ENCODE measurements around the gene MYBPH.
A peak's percentile ranks its signal among the peaks of the same experiment; 100 is the strongest.

MYBPH gene

GRCh38 chr1:203175237-203175826 is at the start of gene MYBPH:
Gene MYBPH (minus strand): TSS chr1:203175826. CDS start chr1:203175755, 71 bp downstream.
- no peak for DNase-seq

- no peak for DNase-seq
Measured at GRCh38 chr1:203225071-203225470, 49.4 kb upstream of the MYBPH start.

DNA sequence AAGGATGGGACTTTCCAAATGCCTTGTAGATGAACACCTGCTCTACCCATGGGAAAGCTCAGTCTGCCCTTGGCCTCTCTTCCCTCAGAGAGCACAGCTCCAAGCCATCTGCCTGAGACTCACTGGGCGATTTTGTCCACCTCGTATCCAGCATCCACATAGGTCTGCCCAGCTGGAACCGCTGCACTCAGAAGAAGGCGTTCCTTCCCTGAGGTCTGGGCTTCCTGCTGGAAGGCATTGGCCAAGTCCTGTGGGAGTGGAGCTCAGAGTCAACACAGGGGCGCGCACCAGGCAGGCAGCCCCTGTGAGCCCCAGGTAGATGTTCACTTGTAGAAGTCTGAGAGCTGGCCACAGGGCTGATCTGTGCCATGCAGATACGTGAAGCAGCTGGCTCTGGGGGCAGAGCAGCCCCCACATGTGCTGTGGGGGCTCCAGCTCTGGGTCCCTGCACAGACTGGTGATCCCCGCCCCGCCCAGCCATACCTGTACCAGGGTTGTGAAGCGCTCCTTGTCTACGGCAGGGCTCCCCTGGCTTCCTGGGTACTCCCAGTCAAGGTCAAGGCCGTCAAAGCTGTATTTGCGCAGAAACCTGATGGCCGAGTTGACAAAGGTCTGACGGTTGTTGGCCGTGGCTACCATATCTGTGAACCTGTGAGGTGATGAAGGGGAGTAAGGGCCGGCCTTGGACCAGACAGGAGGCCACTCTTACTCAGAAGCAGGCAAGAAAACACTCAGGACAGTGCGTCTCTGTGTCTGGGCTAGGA is 47.6 kb upstream of the MYBPH start:
- no peak for DNase-seq

DNA sequence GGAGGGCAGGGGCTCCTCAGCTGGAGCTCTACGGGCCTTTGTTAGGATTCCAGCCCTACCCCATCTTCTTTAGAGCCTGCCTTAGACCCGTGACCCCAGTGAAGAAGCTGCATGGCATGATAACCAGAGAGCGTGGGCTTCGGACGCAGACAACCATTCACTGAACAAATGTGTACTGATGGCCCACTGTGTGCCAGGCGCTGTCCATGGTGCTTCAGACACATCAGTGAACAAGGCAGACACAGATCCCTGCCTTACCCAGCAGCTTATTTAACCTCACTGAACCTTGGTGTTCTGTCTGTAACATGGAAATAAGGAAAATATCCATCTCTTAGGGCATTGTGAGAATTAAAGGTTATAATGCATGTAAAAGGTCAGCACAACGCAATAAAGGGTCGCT is 44.3 kb upstream of the MYBPH start:
- no peak for DNase-seq

- DNase-seq: no peak
Measured at GRCh38 chr1:203219171-203219570, 43.5 kb upstream of the MYBPH start.

- no peak for DNase-seq
Measured at GRCh38 chr1:203217668-203218067, 42.0 kb upstream of the MYBPH start.

- DNase-seq: no peak
Measured at GRCh38 chr1:203217139-203217655, 41.6 kb upstream of the MYBPH start.

- peak; percentile 75 to 80 for DNase-seq
Measured at GRCh38 chr1:203216274-203217138, 40.9 kb upstream of the MYBPH start.

DNA sequence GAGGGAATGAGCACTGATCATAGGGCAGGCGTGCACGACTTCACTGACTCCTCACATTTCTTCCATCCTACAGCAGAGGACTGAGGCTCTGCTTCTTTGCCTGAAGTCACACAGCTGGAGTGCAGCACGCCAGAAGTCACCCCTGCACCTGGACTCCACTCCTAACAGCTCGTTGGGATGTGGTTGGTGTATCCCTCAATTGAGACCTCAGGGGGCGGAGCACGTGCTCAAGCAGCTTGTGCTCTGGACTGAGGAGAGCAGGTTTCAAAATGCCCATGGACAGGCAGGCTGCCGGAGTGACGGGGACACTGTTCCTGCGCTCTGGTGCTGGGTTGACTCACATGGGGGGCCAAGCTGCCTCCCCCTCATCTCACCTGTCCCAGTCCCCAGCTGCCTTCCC is 39.9 kb upstream of the MYBPH start:
- DNase-seq: peak; percentile 38 to 61

DNA sequence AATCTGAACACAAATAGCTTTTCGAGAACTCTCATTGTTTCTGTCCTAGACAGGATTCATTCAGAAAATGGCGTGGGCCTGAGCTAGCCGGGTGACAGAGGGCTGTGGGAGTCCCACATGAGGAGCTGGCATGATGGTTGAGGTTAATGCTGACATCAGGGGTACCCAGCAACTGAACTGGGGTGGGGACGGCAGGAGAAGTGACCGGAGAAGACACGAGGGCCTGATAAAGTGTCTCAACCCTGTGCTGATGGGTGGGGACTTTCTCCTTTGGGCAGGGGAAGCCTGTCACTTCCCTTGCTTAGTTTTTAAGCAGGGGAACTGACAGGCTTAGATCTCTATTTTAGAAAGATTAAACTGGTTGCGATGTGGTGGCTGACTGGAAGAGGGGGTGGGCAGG is 39.2 kb upstream of the MYBPH start:
- DNase-seq: no peak

DNA sequence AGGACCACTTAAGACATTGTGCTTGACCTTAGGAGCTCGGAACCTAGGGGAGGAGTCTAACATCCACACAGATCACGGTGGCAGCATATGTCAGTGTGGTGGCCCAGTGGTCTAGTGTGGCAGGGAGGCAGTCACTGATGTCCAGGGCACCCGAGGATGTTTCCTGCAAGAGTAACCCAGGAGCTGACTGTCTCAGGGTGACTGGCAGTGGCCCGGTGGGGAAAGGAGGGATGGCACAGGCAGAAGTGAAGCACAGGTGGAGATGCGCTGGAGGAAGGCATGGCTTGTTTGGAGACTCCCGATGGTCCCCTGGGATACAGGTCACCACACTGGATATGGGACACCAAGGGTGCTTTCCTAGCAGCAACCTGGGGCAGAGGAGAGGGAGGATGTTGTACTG is 37.5 kb upstream of the MYBPH start:
- no peak for DNase-seq

- no peak for DNase-seq
Measured at GRCh38 chr1:203211812-203212211, 36.2 kb upstream of the MYBPH start.

GRCh38 chr1:203210988-203211387 is 35.4 kb upstream of the MYBPH start:
- no peak for DNase-seq

- no peak for DNase-seq
Measured at GRCh38 chr1:203210350-203210749, 34.7 kb upstream of the MYBPH start.

- no peak for DNase-seq
Measured at GRCh38 chr1:203208181-203208580, 32.6 kb upstream of the MYBPH start.

DNA sequence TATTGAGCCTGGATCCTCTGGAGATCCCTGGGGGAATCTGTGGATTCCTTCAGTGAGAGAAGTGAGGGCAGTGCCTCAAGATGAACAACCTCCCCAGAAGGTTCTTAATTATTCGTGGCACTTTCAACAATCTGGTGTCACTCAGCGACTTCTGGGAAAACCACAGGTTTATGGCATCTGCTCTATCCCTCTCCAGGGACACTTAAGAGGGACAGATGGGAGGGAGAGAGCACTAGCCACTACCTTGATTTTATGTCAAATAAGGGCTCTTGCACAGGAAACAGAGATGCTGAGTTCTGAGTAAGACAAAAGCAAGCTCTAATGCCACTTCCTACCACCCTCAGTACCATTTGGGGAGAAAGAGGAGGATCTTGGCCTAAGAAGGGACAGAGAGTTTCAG is 32.1 kb upstream of the MYBPH start:
- DNase-seq: peak; percentile 46 to 62

DNA sequence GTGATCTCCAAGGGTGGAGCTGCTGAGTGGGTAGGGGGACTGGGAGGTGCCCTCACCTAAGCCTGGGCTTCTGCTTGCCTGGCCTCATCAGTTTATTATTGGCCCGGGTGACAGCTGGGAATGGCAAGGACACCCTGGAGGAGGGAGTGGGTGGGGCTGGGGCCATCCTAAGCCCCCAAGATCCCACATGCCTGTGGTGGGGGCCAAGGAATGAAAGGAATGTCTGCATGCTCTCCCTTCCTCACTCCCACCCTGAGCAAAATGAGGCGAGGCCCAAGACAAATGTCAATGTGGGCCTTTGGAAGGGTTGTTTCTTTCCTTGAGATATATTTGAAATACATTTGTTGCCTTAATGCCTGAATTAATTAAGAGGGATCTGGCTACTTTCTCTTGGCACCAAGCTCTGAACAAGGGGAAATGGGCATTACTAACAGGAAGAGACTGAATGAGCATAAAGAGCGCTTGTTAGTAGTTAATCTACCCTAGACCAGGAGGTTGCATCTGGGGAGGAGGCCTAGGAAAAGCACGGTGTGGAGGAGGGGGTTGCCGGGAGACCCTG is 30.6 kb upstream of the MYBPH start:
- DNase-seq: no peak

DNA sequence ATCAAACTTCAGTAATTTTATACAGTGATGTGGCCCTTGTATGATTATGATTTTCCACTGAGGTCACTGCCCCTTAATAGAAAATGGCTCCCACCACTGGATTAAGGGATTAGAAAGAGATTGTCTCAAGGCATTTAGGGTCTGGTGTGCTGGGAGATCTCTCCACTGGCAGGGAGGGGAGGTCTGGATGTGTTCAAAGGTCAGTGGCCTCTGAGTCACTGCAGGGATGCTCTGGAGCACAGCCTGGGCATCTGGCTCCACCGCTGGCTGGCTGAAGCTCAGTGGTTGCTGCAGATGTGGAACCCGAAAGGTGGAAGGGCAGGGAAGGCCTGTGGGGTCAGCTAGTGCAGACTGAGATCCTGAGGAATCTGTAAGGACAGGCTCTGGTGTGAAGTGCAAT is 29.1 kb upstream of the MYBPH start:
- no peak for DNase-seq

GRCh38 chr1:203202431-203203245 is 27.0 kb upstream of the MYBPH start:
- no peak for DNase-seq

DNA sequence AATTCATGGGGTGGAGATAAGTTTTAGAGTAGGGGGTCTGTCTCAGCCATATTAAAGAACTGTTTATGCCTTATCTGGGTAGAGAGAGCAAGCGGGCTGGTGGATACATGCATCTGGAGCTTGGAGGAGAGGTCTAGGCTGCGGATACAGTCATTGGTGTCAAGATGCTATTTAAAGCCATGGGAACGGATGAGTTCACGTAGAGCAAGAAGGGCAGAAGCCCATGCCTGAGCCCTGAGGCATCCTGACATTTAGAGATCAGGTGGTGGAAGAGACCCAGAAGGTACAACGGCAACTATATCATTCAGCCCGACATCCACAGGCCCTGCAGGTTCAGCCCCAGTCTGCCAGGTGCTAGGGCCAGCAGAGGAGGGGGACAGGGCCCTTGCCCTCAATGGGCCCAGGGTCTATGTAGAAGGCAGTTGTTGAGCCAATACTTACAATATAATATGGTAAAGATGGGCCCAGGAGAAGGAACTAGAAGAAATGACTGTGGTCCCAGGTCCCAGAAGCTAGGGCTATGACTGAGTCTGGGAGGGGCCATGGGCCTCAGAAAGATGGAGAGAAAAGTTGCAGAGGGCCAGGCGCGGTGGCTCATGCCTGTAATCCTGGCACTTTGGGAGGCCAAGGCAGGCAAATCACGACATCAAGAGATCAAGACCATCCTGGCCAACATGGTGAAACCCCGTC is 26.0 kb upstream of the MYBPH start:
- DNase-seq: no peak

GRCh38 chr1:203200916-203201315 is 25.3 kb upstream of the MYBPH start:
- DNase-seq: no peak

Measured in NCI-H187 (cell line).